C4-2B (cell line): ENCODE measurements around the gene TAF8.
"Not testable (repeated sequence)": the region's sequence is repeated elsewhere in the genome, so short reads cannot be mapped to it uniquely, and the experiment has no call there.

Experiments used
- ZFX ChIP-seq: fragments of 450-650 bp; IDR thresholded peaks from 2 replicates; pipeline ENCODE4 v1.6.1; 2017
- TF ChIP-seq, protein P1 (sequence below): fragments of 450-650 bp; conservative IDR thresholded peaks from 2 replicates; pipeline ENCODE4 v1.5.1; 2017; ENCODE audit warnings: mild to moderate bottlenecking

GRCh38 chr6:42003658-42004057, 46.7 kb upstream of the TAF8 start:
- TF ChIP-seq, protein P1, sequence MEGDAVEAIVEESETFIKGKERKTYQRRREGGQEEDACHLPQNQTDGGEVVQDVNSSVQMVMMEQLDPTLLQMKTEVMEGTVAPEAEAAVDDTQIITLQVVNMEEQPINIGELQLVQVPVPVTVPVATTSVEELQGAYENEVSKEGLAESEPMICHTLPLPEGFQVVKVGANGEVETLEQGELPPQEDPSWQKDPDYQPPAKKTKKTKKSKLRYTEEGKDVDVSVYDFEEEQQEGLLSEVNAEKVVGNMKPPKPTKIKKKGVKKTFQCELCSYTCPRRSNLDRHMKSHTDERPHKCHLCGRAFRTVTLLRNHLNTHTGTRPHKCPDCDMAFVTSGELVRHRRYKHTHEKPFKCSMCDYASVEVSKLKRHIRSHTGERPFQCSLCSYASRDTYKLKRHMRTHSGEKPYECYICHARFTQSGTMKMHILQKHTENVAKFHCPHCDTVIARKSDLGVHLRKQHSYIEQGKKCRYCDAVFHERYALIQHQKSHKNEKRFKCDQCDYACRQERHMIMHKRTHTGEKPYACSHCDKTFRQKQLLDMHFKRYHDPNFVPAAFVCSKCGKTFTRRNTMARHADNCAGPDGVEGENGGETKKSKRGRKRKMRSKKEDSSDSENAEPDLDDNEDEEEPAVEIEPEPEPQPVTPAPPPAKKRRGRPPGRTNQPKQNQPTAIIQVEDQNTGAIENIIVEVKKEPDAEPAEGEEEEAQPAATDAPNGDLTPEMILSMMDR: not testable (repeated sequence)
- TF ChIP-seq ZFX: not testable (repeated sequence)
